OCI-LY7 (cell line): ENCODE results near the gene ARPC1B. TPM values are rescaled to one million over a fixed set of nuclear protein-coding genes. Genes with fewer than 3 reads are reported as not detected.

Experiments used
- BruUV-seq: library from RNA; stranded (reverse); fragments of 400-500 nt; replicated peaks from 2 replicates; lab custom pipeline; 2021; lab: Mats Ljungman, UMichigan
- CTCF ChIA-PET: fragments of 300-600 bp; sonication (Branson Sonifier 250); formaldehyde crosslinking; loops from one replicate; lab custom pipeline; 2022; ENCODE audit warnings: antibody characterized with exemption; ENCODE audit not compliant: unreplicated experiment; lab: Charles Lee
- POLR2A ChIA-PET: fragments of 300-600 bp; sonication (Branson Sonifier 250); formaldehyde crosslinking; loops from one replicate; lab custom pipeline; 2022; ENCODE audit warnings: antibody characterized with exemption; lab: Charles Lee
- DNase-seq: peaks from one replicate; pipeline ENCODE4 v3.0.0-alpha.2; 2015; ENCODE audit warnings: low spot score
- H2AFZ ChIP-seq: fragments of 200-600 bp; sonication (generic), shearing (Covaris generic); 2 replicates; pipeline ENCODE4 v1.6.1; 2014; ENCODE audit warnings: mild to moderate bottlenecking, antibody characterized with exemption, low read length, moderate library complexity
- H3K27ac ChIP-seq: fragments of 200-600 bp; sonication (generic); 2 replicates; pipeline ENCODE4 v1.5.1; 2014; ENCODE audit warnings: mixed run types, low read depth, mild to moderate bottlenecking, moderate library complexity, low read length, inconsistent platforms; ENCODE audit not compliant: poor library complexity, severe bottlenecking
- H3K36me3 ChIP-seq: fragments of 200-600 bp; sonication (generic); 2 replicates; pipeline ENCODE4 v1.6.1; 2014; ENCODE audit warnings: mild to moderate bottlenecking, antibody characterized with exemption, low read length, moderate library complexity, mixed read lengths; ENCODE audit not compliant: insufficient read depth
- H3K4me1 ChIP-seq: fragments of 200-600 bp; sonication (generic); 2 replicates; pipeline ENCODE4 v1.5.1; 2014; ENCODE audit warnings: mild to moderate bottlenecking, low read length; ENCODE audit not compliant: insufficient read depth, poor library complexity, severe bottlenecking
- H3K4me2 ChIP-seq: fragments of 200-600 bp; sonication (generic); 2 replicates; pipeline ENCODE4 v1.6.1; 2014; ENCODE audit warnings: mild to moderate bottlenecking, low read length
- H3K4me3 ChIP-seq: fragments of 200-600 bp; sonication (generic); 2 replicates; pipeline ENCODE4 v1.5.1; 2014; ENCODE audit warnings: mild to moderate bottlenecking, low read depth, low read length; ENCODE audit not compliant: poor library complexity, severe bottlenecking
- H3K79me2 ChIP-seq: fragments of 200-600 bp; sonication (generic); 2 replicates; pipeline ENCODE4 v1.6.1; 2016; ENCODE audit warnings: low read depth, mild to moderate bottlenecking, low read length, moderate library complexity, mixed read lengths; ENCODE audit not compliant: insufficient read depth
- H3K9me2 ChIP-seq: fragments of 200-600 bp; sonication (generic); 2 replicates; pipeline ENCODE4 v1.6.1; 2016; ENCODE audit warnings: mild to moderate bottlenecking, low read length, mixed read lengths; ENCODE audit not compliant: insufficient read depth
- H3K9me3 ChIP-seq: fragments of 200-600 bp; sonication (generic); 2 replicates; pipeline ENCODE4 v1.6.1; 2014; ENCODE audit warnings: mild to moderate bottlenecking, mixed run types, low read length, mixed read lengths
- H4K20me1 ChIP-seq: fragments of 200-600 bp; sonication (generic); 2 replicates; pipeline ENCODE4 v1.6.1; 2014; ENCODE audit warnings: mild to moderate bottlenecking, antibody characterized with exemption, low read length, moderate library complexity, mixed read lengths; ENCODE audit not compliant: insufficient read depth
- CTCF ChIP-seq: fragments of 200-600 bp; sonication (generic); conservative IDR thresholded peaks from 2 replicates; pipeline ENCODE4 v1.5.1; 2014; ENCODE audit warnings: mild to moderate bottlenecking, antibody characterized with exemption, low read length, moderate library complexity, mixed read lengths
- EZH2phosphoT487 ChIP-seq: fragments of 200-600 bp; sonication (generic); IDR thresholded peaks from 2 replicates; pipeline ENCODE4 v1.6.1; 2018; ENCODE audit warnings: low read depth, borderline replicate concordance, mild to moderate bottlenecking, mixed run types, antibody characterized with exemption, low read length, moderate library complexity, mixed read lengths
- intact Hi-C: fragments of 100-400 bp; cut with micrococcal nuclease; formaldehyde crosslinking; loops from one replicate; pipeline ENCODE4 v1.10.0; 2022; ENCODE audit not compliant: unreplicated experiment
- total RNA-seq, 2 experiments: library from RNA; depleted of rRNA in 1 of 2; stranded (reverse); fragments of >200 nt in 1 of 2; shearing (Covaris generic) in 1 of 2; gene quantifications; 2 replicates each; pipeline ENCODE4 v1.2.3, GENCODE V29; 2014 to 2022

ARPC1B gene
- total RNA-seq, 2 experiments from 2014 or later: 169 to 191 TPM

GRCh38 chr7:99331002-99331401 lies 43.5 kb upstream of the ARPC1B start:
- no peak for DNase-seq
- TF ChIP-seq EZH2phosphoT487 (no peak), CTCF (no peak)
- BruUV-seq: no TSS peak
- Histone ChIP-seq H4K20me1 (0 out of 2 replicates have a peak, but pooled peaks cover 13% of the 10 kb centered on the region), H3K4me3 (no peak overlapping the region), H3K36me3 (peaks cover 49% of the 10 kb centered on the region), H3K9me3 (no peaks in the 10 kb centered on the region), H3K27ac (no peak overlapping the region), H3K9me2 (no peaks in the 10 kb centered on the region), H3K4me2 (no peak overlapping the region), H3K4me1 (peaks cover 14% of the 10 kb centered on the region), H2AFZ (no peak overlapping the region), H3K79me2 (peaks cover 63% of the 10 kb centered on the region)
- intact Hi-C loops: no loop called here
- POLR2A ChIA-PET: interaction anchor here (0.6 kb wide), 2 partner anchors 174 to 367 kb away, joined by 4 to 6 read pairs; no protein-coding TSS in a partner anchor
- CTCF ChIA-PET: no interaction called here

GRCh38 chr7:99339595-99339994 lies 34.9 kb upstream of the ARPC1B start:
- ChIA-PET POLR2A (interaction anchor here (0.6 to 1.8 kb wide), 2 partner anchors 10 to 473 kb away, joined by 3 to 5 read pairs; no protein-coding TSS in a partner anchor), CTCF (no interaction called here)
- DNase-seq: no peak
- H3K79me2 ChIP-seq: 0 out of 2 replicates have a peak, but pooled peaks cover 5% of the 10 kb centered on the region
- no peaks in the 10 kb centered on the region for H3K9me2 ChIP-seq
- no peak overlapping the region for H3K4me2 ChIP-seq
- no peak overlapping the region for H3K27ac ChIP-seq
- no peak overlapping the region for H3K4me3 ChIP-seq
- no peaks in the 10 kb centered on the region for H3K9me3 ChIP-seq
- H4K20me1 ChIP-seq: no peaks in the 10 kb centered on the region
- H3K36me3 ChIP-seq: peaks cover 80% of the 10 kb centered on the region
- TF ChIP-seq CTCF: no peak
- no peak for TF ChIP-seq EZH2phosphoT487
- intact Hi-C loops: no loop called here
- no peaks in the 10 kb centered on the region for H3K4me1 ChIP-seq
- H2AFZ ChIP-seq: no peak overlapping the region
- BruUV-seq: no TSS peak

GRCh38 chr7:99340659-99341058 lies 33.9 kb upstream of the ARPC1B start:
- Histone ChIP-seq H3K4me3 (no peak overlapping the region), H3K9me2 (no peaks in the 10 kb centered on the region), H3K4me2 (no peak overlapping the region), H3K4me1 (no peaks in the 10 kb centered on the region), H3K36me3 (peaks cover 81% of the 10 kb centered on the region), H4K20me1 (no peaks in the 10 kb centered on the region), H3K27ac (no peak overlapping the region), H3K9me3 (no peaks in the 10 kb centered on the region), H3K79me2 (0 out of 2 replicates have a peak, but pooled peaks cover 5% of the 10 kb centered on the region), H2AFZ (no peak overlapping the region)
- intact Hi-C loops: no loop called here
- no peak for DNase-seq
- CTCF ChIA-PET: no interaction called here
- POLR2A ChIA-PET: no interaction called here
- no TSS peak for BruUV-seq
- TF ChIP-seq EZH2phosphoT487: no peak
